NT2/D1 (cell line): ENCODE measurements around the gene HCN2.

Experiments used
- SUZ12 ChIP-seq: IDR thresholded peaks from 2 replicates; pipeline ENCODE4 v1.6.1; 2011; ENCODE audit not compliant: insufficient read length, insufficient read depth; ENCODE audit errors: extremely low read depth
- YY1 ChIP-seq: IDR thresholded peaks from 2 replicates; pipeline ENCODE4 v1.6.1; 2011; ENCODE audit not compliant: insufficient read length, insufficient read depth
- ZNF274 ChIP-seq: IDR thresholded peaks from 2 replicates; pipeline ENCODE4 v1.6.1; 2011; ENCODE audit warnings: mild to moderate bottlenecking, low read depth, low read length

- TF ChIP-seq YY1 (no peak), ZNF274 (no peak), SUZ12 (no peak)
These were observed 68.6 kb downstream of the HCN2 start for GRCh38 chr19:658059-658839.
